ENCODE data around the gene SLC38A10. TPM values are rescaled to one million over a fixed set of nuclear protein-coding genes. Genes with fewer than 3 reads are reported as not detected.
A peak's percentile ranks its signal among the peaks of the same experiment; 100 is the strongest.

The SLC38A10 gene
- total RNA-seq, 1 donor from 2014 or later = 94.4 TPM

DNA sequence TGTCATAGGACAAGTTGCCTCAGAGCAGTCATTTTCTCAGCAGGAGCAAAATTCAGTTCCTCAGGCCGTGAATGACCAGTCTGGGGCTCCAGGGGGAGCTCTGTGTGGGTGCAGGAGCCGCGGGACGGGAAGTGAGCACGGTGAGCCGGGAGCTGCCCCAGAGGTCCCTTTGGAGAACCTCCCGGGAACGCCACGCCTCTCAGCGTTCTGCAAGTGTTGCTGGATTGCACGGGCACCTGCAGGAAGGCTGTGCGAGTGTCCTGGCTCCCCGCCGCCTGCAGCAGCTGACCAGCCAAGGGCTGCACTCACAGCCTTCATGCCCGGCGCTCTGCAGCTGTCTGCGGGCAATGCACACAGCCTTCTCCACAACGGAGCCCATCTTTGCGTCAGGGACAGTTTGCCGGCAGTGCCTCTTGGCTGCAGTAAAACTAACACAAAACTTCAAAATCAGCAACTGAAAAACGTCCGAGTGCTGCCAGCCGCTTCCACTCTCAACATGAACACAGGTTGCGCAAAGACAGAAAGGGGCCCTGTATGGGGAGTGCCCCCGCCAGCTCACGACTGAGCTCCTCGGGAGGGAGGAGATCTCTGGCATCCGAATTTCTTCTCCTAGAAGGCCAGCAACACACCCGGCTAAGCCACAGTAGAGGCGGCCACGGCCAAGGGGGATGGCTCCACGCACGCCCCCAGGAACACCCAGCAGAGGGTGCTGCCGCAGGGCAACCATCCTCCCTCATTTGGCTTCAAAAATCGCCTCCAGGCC lies 40.0 kb downstream of the SLC38A10 start:
- DNase-seq (ENCODE audit: low spot score) = peak; percentile 75

DNA sequence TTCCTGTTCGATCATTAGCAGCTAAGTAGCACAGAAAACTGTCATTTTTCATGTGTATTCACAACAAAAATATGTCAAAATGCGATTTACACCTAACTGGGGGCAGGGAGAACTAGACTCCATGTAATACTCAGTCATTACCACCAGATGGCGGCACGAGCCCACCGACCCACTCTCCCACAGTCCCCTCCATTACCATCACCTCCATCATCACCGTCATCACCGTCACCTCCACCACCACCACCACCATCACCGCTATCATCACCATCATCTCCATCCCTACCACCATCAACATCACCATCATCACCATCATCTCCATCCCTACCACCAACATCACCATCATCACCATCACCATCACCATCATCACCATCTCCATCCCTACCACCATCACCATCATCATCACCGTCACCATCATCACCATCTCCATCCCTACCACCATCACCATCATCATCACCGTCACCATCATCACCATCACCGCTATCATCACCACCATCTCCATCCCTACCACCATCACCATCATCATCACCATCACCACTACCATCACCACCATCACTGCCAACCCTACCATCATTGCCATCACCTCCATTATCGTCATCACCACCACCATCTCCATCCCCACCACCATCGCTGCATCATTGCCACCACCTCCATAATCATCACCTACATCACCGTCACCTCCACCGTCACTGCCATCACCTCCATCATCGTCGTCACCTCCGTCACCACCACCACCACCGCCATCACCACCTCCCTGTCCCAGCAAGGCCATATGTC lies 41.6 kb downstream of the SLC38A10 start:
- no peak for DNase-seq (ENCODE audit: low spot score)

- no peak for DNase-seq (ENCODE audit: low spot score)
Observed at GRCh38 chr17:81252987-81253329, 42.1 kb downstream of the SLC38A10 start.

GRCh38 chr17:81252326-81252986 lies 42.7 kb downstream of the SLC38A10 start:
- no peak for DNase-seq (ENCODE audit: low spot score)

DNA sequence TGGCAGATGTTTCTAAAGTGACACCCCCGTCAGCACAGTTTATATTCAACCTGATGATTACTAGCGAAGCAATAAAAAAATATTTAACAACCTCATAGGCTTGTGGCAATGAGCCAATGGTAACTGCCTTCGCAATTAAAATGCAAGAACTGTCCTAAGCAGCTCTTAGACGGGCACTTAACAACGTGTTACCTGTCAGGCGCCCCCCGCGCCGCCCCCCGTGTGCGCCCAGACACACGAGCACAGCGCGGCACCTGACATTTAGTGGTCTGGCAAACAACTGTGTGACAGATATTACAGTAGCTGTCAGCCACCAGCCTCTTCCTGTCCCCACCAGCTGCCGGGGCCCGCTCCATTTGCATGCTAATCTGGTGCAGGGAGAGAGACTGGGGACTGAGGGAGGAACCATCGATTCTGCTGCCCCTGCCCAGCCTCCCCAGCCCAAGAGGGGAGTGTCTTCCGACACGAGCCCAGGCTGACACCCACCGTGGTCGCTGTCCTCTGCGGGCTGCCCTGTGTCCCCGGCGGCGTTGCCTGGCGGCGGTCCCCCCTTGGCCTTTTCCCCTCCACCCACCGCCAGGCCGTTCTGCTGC lies 43.3 kb downstream of the SLC38A10 start:
- no peak for DNase-seq (ENCODE audit: low spot score)

DNA sequence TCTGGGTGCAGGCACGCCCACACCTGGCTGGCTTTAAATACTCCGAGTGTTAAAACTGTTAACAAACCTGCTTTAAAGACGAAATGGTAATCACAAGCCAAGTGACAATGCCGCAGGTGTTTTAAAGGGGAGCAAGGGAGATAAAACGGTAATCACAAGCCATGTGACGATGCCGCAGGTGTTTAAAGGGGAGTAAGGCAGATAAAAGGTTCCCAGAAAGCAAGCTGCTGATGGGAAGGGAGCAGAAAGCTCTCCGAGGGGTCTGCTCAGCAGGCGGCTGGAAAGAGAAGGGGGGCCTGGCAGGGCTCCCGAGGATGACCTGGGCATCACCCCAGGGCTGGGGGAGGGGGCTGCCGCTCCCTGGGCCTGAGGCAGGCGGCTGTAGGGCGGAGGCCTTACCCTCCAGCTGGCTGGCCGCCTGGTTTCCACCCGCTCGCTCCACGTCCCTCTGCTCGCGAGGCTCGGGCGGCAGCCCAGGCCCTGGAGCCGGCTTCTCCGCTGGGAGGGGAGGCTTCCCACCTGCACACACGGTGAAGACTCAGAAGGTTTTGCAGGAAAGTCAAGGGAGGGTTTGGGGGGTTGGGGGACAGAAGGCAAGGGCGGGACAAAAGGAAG lies 43.9 kb downstream of the SLC38A10 start:
- DNase-seq (ENCODE audit: low spot score) = no peak

DNA sequence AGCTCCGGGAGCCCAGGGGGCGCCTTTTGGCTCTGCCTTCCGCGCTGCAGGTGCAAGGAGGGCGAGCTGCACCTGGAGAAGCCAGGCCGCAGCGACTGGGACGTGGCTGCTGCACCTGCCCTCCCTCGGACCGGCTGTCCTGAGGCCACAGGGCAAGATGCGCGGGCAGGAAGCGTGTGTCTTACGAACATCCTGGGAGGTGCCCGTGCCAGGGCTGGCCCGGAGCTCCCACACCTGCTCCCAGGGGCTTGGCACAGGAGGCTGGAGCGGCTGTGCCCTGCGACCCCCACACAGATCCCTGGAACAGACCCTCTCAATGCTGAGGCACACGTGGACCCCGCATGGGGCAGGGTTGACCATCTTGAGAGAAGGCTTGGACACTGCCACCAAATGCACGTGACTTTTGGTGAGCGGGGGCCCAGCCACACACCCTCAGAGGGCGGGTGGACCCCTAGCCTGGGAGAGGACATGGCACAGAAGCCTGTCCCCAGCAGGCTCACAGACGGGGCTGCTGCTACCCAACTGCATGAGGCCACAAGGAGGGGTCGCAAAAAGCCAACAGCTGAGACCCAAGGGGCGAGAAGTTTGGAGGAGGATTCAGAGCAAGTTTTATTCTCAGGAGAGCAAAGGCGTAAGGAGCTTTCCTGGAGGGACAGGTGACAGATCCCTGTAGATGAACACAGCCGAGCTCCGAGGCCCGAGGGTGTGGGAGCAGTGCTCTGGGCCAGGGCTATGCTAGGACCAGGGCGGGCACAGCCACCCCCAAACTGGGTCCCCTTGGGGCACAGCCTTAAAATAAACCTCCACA lies 44.6 kb downstream of the SLC38A10 start:
- no peak for DNase-seq (ENCODE audit: low spot score)

DNA sequence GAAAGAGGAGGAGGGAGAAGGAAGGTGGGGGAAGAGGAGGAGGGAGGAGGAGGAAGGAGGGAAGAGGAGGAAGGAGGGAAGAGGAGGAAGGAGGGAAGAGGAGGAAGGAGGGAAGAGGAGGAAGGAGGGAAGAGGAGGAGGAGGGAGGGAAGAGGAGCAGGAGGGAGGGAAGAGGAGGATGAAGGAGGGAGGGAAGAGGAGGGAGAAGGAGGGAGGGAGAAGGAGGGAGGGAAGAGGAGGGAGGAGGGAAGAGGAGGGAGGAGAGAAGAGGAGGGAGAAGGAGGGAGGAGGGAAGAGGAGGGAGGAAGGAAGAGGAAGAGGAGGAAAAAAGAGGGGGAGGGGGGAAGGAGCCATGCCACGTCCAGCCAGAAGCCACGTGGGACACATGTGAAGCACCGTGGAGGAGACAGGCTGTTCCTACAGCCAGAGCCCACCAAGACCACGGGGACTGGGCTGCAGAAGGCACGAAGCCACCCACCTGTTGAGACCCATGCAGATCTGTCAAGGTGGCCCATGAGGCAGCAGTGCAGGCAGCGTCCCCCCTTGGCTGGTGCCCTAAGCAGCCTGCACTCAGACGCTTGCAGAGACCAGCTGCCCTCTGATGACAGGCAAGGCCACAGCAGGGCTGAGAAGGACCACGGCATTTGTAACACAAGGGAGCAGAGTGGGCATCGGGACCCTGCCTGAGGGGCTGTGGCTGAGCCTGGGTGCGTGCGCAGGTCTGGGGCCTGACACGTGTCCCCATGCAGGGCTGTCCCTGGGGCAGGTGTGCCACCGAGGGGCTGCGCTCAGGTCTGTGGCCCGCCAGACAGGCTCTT lies 45.7 kb downstream of the SLC38A10 start:
- no peak for DNase-seq (ENCODE audit: low spot score)

DNA sequence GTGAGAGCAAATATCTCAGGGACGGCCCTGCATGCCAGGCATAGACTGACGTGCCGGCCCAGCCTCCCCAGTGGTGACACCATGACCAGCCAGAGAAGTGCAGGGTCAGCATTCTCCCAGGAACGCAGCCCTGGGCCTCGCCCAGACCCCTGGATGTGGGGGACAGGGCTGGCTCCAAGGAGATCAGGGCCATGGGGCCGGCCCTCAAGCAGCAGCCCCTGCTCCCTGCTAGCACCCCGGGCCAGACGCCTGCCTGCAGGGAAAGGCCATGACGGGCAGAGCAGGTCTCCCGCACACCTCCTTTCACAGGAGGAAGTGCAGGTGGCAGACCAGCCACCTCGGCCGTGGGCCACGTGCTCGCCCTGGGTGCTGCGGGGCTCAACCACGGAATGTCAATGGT lies 46.5 kb downstream of the SLC38A10 start:
- DNase-seq (ENCODE audit: low spot score) = no peak

GRCh38 chr17:81247339-81247990 lies 47.6 kb downstream of the SLC38A10 start:
- no peak for DNase-seq (ENCODE audit: low spot score)

DNA sequence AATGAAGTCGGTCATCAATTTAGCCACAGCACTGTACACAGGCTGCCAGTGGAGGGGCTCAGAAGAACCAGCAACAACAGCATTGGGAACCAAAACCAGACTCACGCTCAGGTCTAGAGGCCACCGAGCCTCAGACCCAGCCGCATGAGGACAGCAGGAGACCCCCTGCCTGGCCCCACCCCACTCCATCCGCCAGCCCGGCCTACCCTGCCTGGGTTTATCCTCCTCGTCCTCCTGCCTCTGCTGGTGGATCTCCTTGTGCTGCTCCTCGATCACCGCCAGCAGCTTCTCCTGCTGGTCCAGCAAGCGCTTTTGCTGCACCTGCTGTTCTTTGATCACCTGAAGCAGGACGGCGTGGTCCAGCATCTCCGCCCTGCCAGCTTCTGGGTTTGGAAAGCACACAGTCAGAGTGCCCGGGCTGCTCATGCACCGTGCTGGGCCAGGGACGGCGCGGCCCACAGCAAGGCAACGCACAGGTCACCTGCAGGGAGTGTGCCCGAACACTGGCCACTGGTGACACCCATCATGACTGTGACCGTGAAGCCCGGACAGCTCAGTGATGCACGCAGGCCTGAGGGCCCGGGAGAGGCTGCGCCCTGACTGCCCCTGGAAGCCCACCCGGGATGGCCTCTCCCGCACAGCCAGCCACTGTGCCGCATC lies 48.3 kb downstream of the SLC38A10 start:
- DNase-seq (ENCODE audit: low spot score) = no peak

DNA sequence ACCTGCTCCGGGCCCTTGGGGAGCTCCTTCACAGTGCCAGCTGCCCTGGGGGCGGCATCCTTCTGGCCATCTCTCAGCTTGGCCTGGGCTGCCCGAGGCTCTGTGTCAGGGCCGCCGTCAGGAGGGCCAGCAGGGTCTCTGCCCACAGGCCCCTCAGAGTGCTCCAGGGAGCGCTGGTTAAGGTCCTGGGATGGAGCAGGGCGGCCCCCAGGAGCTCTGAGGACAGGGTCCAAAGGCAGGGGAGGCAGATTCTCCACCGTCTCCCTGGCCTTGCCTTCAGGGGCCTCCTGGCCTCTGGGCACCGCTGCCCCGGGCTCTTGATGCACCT lies 48.8 kb downstream of the SLC38A10 start:
- no peak for DNase-seq (ENCODE audit: low spot score)

DNA sequence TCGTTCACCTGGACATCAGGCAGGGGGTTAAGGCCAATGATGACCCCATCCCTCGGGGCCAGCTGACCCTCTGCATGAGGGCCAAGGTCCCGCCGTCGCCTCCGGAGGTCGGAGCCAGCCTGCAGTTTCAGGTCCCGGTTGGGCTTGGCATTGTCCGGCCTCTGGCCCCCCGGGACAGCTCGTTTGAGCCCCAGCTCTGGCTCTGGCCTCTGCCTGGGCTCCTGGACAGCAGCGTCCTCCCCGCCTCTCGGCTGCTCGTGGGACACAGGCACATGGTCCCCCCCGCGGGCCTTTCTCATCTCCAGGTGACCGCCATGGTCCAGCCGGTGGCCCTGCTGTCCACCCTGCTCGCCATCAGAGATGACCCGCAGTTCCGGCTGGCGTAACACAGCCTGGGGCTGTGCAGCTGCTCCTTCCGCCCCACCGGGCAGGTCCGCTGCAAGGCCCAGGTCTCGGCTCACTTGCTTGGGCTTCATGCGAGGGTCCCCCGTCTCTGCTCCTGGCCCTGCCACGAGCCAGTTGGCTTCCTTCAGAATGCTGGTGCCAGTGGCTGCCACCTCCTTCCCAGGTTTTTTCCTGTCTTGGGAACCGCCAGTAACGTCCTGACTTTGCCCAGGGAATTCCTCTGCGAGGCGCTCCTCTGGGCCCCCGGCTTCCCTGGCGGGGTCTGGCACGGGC lies 49.3 kb downstream of the SLC38A10 start:
- no peak for DNase-seq (ENCODE audit: low spot score)

- no peak for DNase-seq (ENCODE audit: low spot score)
Observed at GRCh38 chr17:81245024-81245664, 50.0 kb downstream of the SLC38A10 start.

- no peak for DNase-seq (ENCODE audit: low spot score)
Observed at GRCh38 chr17:81244358-81245023, 50.6 kb downstream of the SLC38A10 start.

DNA sequence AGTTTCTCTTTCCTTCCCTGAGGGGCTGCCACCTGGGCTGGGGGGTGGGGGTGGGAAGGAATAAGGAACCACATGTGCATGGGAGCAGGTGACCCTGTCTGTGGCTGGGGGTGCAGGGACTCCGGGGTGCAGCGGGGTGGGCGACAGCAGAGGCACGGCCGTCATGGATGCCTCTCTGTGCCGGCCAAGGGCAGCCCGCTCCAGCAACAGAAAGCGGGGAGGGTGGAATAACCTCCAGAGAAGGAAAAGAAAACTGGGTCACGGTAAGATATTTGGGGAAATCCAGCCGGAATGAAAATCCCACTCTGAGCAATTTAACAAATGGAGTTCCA lies 51.8 kb downstream of the SLC38A10 start:
- DNase-seq (ENCODE audit: low spot score) = no peak

DNA sequence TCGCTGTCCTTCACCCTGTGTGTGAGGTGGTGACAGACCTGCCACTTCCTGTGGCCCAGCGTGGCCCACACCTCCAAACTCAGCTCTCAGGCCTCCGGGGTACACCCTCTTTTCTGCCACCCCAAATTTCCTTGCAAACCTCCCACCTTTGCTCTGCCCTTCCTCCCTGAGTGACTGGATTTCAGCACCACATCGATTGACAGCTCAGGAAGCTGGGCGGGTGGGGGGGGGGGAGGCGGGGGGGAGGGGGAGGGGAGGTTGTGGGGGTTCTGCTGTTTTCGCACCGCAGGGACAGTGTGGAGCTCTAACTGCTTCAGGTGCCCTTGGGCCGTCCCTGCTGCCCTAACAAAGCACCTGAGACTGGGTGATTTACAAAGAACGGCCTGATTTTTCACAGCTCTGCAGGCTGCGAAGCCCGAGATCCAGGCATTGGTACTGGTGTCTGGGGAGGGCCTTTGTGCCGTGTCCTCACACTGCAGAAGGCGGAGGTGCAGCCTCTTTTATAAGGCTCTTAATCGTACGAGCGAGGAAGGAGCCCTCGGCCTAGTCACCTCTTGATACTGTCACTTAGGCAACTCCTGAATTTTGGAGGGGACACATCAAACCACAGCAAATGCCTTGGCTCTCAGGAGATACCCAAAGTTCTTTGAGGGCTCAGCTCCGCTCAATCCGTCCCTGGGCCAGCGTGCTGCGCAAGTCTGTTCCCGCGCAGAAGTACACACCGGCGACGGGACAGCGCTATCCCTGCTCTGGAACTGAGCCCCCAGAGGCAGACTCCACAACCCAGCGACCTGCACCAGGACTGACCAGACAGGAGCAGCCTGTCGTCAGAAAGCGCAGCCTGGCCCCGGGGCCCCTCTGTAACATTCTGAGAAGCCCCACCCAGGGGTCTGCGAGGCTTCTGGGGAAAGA lies 52.4 kb downstream of the SLC38A10 start:
- DNase-seq (ENCODE audit: low spot score) = no peak

Data from ureter (tissue), 1 donor.